H1 (cell line): ENCODE results near the gene ARHGEF6. TPM values are rescaled to one million over a fixed set of nuclear protein-coding genes. Genes with fewer than 3 reads are reported as not detected.

ENCODE experiments used
- CTCF ChIA-PET: fragments of 300-600 bp; sonication (Branson Sonifier 250); formaldehyde crosslinking; loops from one replicate; lab custom pipeline; 2021; ENCODE audit not compliant: partially characterized antibody; lab: Charles Lee
- POLR2A ChIA-PET: fragments of 300-600 bp; sonication (Branson Sonifier 250); formaldehyde crosslinking; loops from one replicate; lab custom pipeline; 2021; ENCODE audit warnings: inconsistent platforms; ENCODE audit not compliant: partially characterized antibody; lab: Charles Lee
- DNase-seq, 2 experiments: peaks; one replicate each; pipeline versions ENCODE4 v3.0.0 to v3.0.0-alpha.2; 2010 to 2022; ENCODE audit warnings: low spot score in 2 of 2, low read depth in 1 of 2, mixed read lengths in 1 of 2
- FAIRE-seq: peaks from 2 replicates; lab custom pipeline; 2011; peaks lifted over from hg19 to GRCh38; lab: Jason Lieb, UNC
- H2AFZ ChIP-seq: 2 replicates; pipeline ENCODE4 v1.8.1; 2012; ENCODE audit warnings: low read length, inconsistent platforms
- H2AK5ac ChIP-seq: 2 replicates; pipeline ENCODE4 v1.6.1; 2013; ENCODE audit warnings: low read depth, low read length
- H2BK120ac ChIP-seq: replicated peaks from 2 replicates; pipeline ENCODE3; 2013; ENCODE audit warnings: low read depth, low read length, inconsistent platforms
- H2BK12ac ChIP-seq: 2 replicates; pipeline ENCODE4 v1.6.1; 2013; ENCODE audit warnings: low read depth, low read length
- H2BK15ac ChIP-seq: 2 replicates; pipeline ENCODE4 v1.6.1; 2013; ENCODE audit warnings: low read length
- H2BK20ac ChIP-seq: 2 replicates; pipeline ENCODE4 v1.6.1; 2013; ENCODE audit warnings: low read length
- H2BK5ac ChIP-seq: 2 replicates; pipeline ENCODE4 v1.6.1; 2013; ENCODE audit warnings: low read depth, low read length
- H3K14ac ChIP-seq: 2 replicates; pipeline ENCODE4 v1.6.1; 2013; ENCODE audit warnings: inconsistent platforms; ENCODE audit not compliant: insufficient read length
- H3K18ac ChIP-seq: 2 replicates; pipeline ENCODE4 v1.6.1; 2013; ENCODE audit warnings: low read length; ENCODE audit errors: extremely low read depth
- H3K23ac ChIP-seq: 2 replicates; pipeline ENCODE4 v1.6.1; 2013; ENCODE audit warnings: inconsistent platforms; ENCODE audit not compliant: insufficient read length
- H3K23me2 ChIP-seq: 2 replicates; pipeline ENCODE4 v1.6.1; 2013; ENCODE audit warnings: low read depth, low read length
- H3K27ac ChIP-seq: 2 replicates; pipeline ENCODE4 v1.6.1; 2011; ENCODE audit warnings: low read depth, low read length, inconsistent platforms
- H3K27me3 ChIP-seq, 4 experiments: replicated peaks in 1 of 4; 1 replicate in 1 of 4; 2 replicates in 3 of 4; pipeline versions ENCODE4 v1.6.1 to v1.8.1; 2011 to 2013; ENCODE audit warnings: low read length in 3 of 4, mild to moderate bottlenecking in 3 of 4, inconsistent platforms in 2 of 4, mixed read lengths in 2 of 4, moderate library complexity in 1 of 4; ENCODE audit not compliant: control insufficient read depth in 3 of 4, insufficient read depth in 3 of 4; ENCODE audit errors: extremely low read depth in 1 of 4
- H3K36me3 ChIP-seq, 4 experiments: 2 replicates each; pipeline versions ENCODE4 v1.6.1 to v1.8.1; 2011 to 2013; ENCODE audit warnings: mild to moderate bottlenecking in 4 of 4, low read length in 3 of 4, moderate library complexity in 2 of 4, control low read depth in 1 of 4, inconsistent platforms in 1 of 4; ENCODE audit not compliant: insufficient read depth in 4 of 4, control insufficient read depth in 2 of 4
- H3K4ac ChIP-seq: replicated peaks from 2 replicates; pipeline ENCODE3; 2013; ENCODE audit warnings: low read length, low read depth, mixed read lengths, inconsistent platforms; ENCODE audit not compliant: insufficient read length
- H3K4me1 ChIP-seq, 4 experiments: replicated peaks in 1 of 4; 1 replicate in 1 of 4; 2 replicates in 3 of 4; pipeline versions ENCODE4 v1.6.1 to v1.8.1; 2011 to 2013; ENCODE audit warnings: low read length in 3 of 4, inconsistent platforms in 2 of 4, mixed read lengths in 1 of 4; ENCODE audit not compliant: insufficient read depth in 4 of 4, control insufficient read depth in 3 of 4
- H3K4me2 ChIP-seq, 2 experiments: 2 replicates each; pipeline versions ENCODE4 v1.6.1 to v1.8.1; 2011 to 2013; ENCODE audit warnings: low read depth in 2 of 2, low read length in 2 of 2, control low read depth in 1 of 2, inconsistent platforms in 1 of 2, mild to moderate bottlenecking in 1 of 2; ENCODE audit not compliant: insufficient read depth in 1 of 2
- H3K4me3 ChIP-seq, 4 experiments: fragments of 200-600, 300-600 bp in 1 of 4; sonication (generic), shearing (Covaris generic), sonication (Bioruptor Twin) in 1 of 4; 2 replicates each; pipeline versions ENCODE4 v1.5.1 to v1.8.1; 2011 to 2016; ENCODE audit warnings: low read length in 4 of 4, low read depth in 3 of 4, control low read depth in 2 of 4, inconsistent platforms in 2 of 4, mild to moderate bottlenecking in 2 of 4, mixed read lengths in 1 of 4, moderate library complexity in 1 of 4; ENCODE audit not compliant: insufficient read depth in 2 of 4; ENCODE audit errors: extremely low read depth in 1 of 4
- H3K56ac ChIP-seq: replicated peaks from 2 replicates; pipeline ENCODE3; 2013; ENCODE audit warnings: low read depth, mild to moderate bottlenecking, mixed read lengths, low read length, inconsistent platforms; ENCODE audit not compliant: insufficient read length
- H3K79me1 ChIP-seq: 2 replicates; pipeline ENCODE4 v1.6.1; 2013; ENCODE audit warnings: low read depth, low read length, control low read depth
- H3K79me2 ChIP-seq, 2 experiments: 2 replicates each; pipeline versions ENCODE4 v1.6.1 to v1.8.1; 2012 to 2013; ENCODE audit warnings: low read length in 2 of 2, mild to moderate bottlenecking in 2 of 2, inconsistent platforms in 1 of 2; ENCODE audit not compliant: insufficient read depth in 2 of 2, control insufficient read depth in 1 of 2
- H3K9ac ChIP-seq, 4 experiments: replicated peaks in 1 of 4; 1 replicate in 1 of 4; 2 replicates in 3 of 4; pipeline versions ENCODE4 v1.6.1 to v1.8.1; 2011 to 2013; ENCODE audit warnings: low read depth in 3 of 4, low read length in 3 of 4, control low read depth in 2 of 4, mild to moderate bottlenecking in 2 of 4, moderate library complexity in 2 of 4, inconsistent platforms in 1 of 4; ENCODE audit errors: extremely low read depth in 1 of 4
- H3K9me3 ChIP-seq, 2 experiments: 2 replicates each; pipeline versions ENCODE4 v1.6.1 to v1.8.1; 2012 to 2013; ENCODE audit warnings: mild to moderate bottlenecking in 2 of 2, moderate library complexity in 2 of 2, control low read depth in 1 of 2, inconsistent platforms in 1 of 2, low read depth in 1 of 2, low read length in 1 of 2, mixed read lengths in 1 of 2; ENCODE audit not compliant: insufficient read depth in 2 of 2
- H4K20me1 ChIP-seq, 2 experiments: replicated peaks in 1 of 2; 2 replicates each; pipeline versions ENCODE3 to v1.8.1; 2011 to 2013; ENCODE audit warnings: inconsistent platforms in 2 of 2, low read length in 2 of 2, mild to moderate bottlenecking in 1 of 2; ENCODE audit not compliant: insufficient read depth in 2 of 2, control insufficient read depth in 1 of 2
- H4K5ac ChIP-seq: 2 replicates; pipeline ENCODE4 v1.6.1; 2013; ENCODE audit warnings: low read length, low read depth, mixed read lengths, inconsistent platforms; ENCODE audit not compliant: insufficient read length
- H4K8ac ChIP-seq: 2 replicates; pipeline ENCODE4 v1.8.0; 2013; ENCODE audit warnings: mild to moderate bottlenecking, moderate library complexity, low read length, inconsistent platforms; ENCODE audit not compliant: insufficient read depth; ENCODE audit errors: extremely low read depth
- H4K91ac ChIP-seq: replicated peaks from 2 replicates; pipeline ENCODE3; 2013; ENCODE audit warnings: low read length, mixed read lengths, inconsistent platforms; ENCODE audit not compliant: insufficient read length
- BRCA1 ChIP-seq: IDR thresholded peaks from 2 replicates; pipeline ENCODE4 v1.6.1; 2012; ENCODE audit warnings: low read depth, low read length, improper control_type of control experiment
- EGR1 ChIP-seq: IDR thresholded peaks from 2 replicates; pipeline ENCODE4 v1.6.1; 2011; ENCODE audit warnings: low read depth, low read length, borderline replicate concordance
- EP300 ChIP-seq, 2 experiments: IDR thresholded peaks; 1 replicate in 1 of 2; 2 replicates in 1 of 2; pipeline ENCODE4 v1.6.1; 2011 to 2012; ENCODE audit warnings: low read depth in 2 of 2, low read length in 2 of 2, mild to moderate bottlenecking in 2 of 2, borderline replicate concordance in 1 of 2, inconsistent platforms in 1 of 2, moderate library complexity in 1 of 2
- JUND ChIP-seq: IDR thresholded peaks from 2 replicates; pipeline ENCODE4 v1.6.1; 2011; ENCODE audit warnings: mild to moderate bottlenecking, improper control_type of control experiment, low read length
- NRF1 ChIP-seq: IDR thresholded peaks from 2 replicates; pipeline ENCODE4 v1.6.1; 2011; ENCODE audit warnings: mild to moderate bottlenecking, low read depth, low read length, improper control_type of control experiment
- POLR2A ChIP-seq, 2 experiments: IDR thresholded peaks; 1 replicate in 1 of 2; 2 replicates in 1 of 2; pipeline ENCODE4 v1.6.1; 2011; ENCODE audit warnings: low read depth in 2 of 2, low read length in 2 of 2, mild to moderate bottlenecking in 2 of 2; ENCODE audit errors: control extremely low read depth in 1 of 2
- POU5F1 ChIP-seq: IDR thresholded peaks from 2 replicates; pipeline ENCODE4 v1.6.1; 2011; ENCODE audit warnings: low read depth, mild to moderate bottlenecking, low read length, moderate library complexity
- RBBP5 ChIP-seq: IDR thresholded peaks from 2 replicates; pipeline ENCODE4 v1.7.1; 2012; ENCODE audit warnings: low read depth, mild to moderate bottlenecking, inconsistent platforms, low read length, moderate library complexity, borderline replicate concordance
- RXRA ChIP-seq: IDR thresholded peaks from 2 replicates; pipeline ENCODE4 v1.6.1; 2011; ENCODE audit warnings: low read depth, mild to moderate bottlenecking, low read length, moderate library complexity; ENCODE audit not compliant: insufficient read depth
- SIRT6 ChIP-seq: IDR thresholded peaks from one replicate; pipeline ENCODE4 v1.7.1; 2012; ENCODE audit warnings: low read length, inconsistent platforms
- SIX5 ChIP-seq: IDR thresholded peaks from 2 replicates; pipeline ENCODE4 v1.6.1; 2011; ENCODE audit warnings: mild to moderate bottlenecking, low read depth, low read length
- TAF7 ChIP-seq: optimal IDR thresholded peaks from 2 replicates; pipeline ENCODE3; 2011; ENCODE audit warnings: low read depth, mild to moderate bottlenecking, inconsistent platforms, low read length, moderate library complexity, borderline replicate concordance
- TBP ChIP-seq: IDR thresholded peaks from 2 replicates; pipeline ENCODE4 v1.6.1; 2011; ENCODE audit warnings: low read depth, low read length, improper control_type of control experiment
- WGBS, 2 experiments: shearing (Covaris generic) in 1 of 2; methylation state at CpG; one replicate each; pipeline versions ENCODE4 v1.1.6 to v1.1.7; 2013 to 2015; ENCODE audit warnings: low lambda C conversion rate in 2 of 2, mixed read lengths in 2 of 2, inconsistent platforms in 1 of 2, low coverage in 1 of 2, missing lambda C conversion rate in 1 of 2; ENCODE audit not compliant: insufficient replicate concordance in 2 of 2, insufficient coverage in 1 of 2, insufficient read length in 1 of 2; ENCODE audit errors: extremely low coverage in 1 of 2, missing lambda C conversion rate in 1 of 2; 5-methylcytosine and 5-hydroxymethylcytosine counted together
- polyA plus RNA-seq, 7 experiments: library from polyadenylated mRNA; depleted of rRNA in 3 of 7; stranded (reverse) in 5 of 7; unstranded in 2 of 7; fragments of >200 nt in 5 of 7; fragments of 200-250 nt in 2 of 7; gene quantifications; 1 replicate in 5 of 7; 2 replicates in 1 of 7; 4 replicates in 1 of 7; pipeline versions ENCODE4 v1.2.1 to v1.2.3, GENCODE V29; 2011 to 2013; ENCODE audit warnings: missing spikeins in 2 of 7, mixed read lengths in 2 of 7
- total RNA-seq: library from RNA; stranded (reverse); fragmentation: NEBNext Ultra II Directional; extraction: Animal tissue kit (Norgen Biotek cat#: 25700); gene quantifications from 2 replicates; pipeline ENCODE4 v1.2.1, GENCODE V29; 2021

ARHGEF6 gene
- total and polyA plus RNA-seq, 2 of the 8 experiments (the other 6 are each of a cell fraction or from before 2014, with no cell fraction given), result 3.6 to 3.7 TPM

GRCh38 chrX:136635235-136635634 lies 145.5 kb downstream of the ARHGEF6 start:
- Histone ChIP-seq H3K36me3 (no peaks in the 10 kb centered on the region), H3K27ac (no peak overlapping the region), H3K9ac (no peak overlapping the region), H2AK5ac (no peak overlapping the region), H3K27me3 (no peaks in the 10 kb centered on the region), H2BK120ac (peak overlapping the region; percentile 34), H4K91ac (no peak overlapping the region), H2BK15ac (no peak overlapping the region), H4K20me1 (no peaks in the 10 kb centered on the region)
- WGBS, 2 experiments, result 88% methylated on average over 6 of the region's 6 CpGs; no CpG with 5 or more reads in 1 of the 2 experiments
- no peak for DNase-seq
- TF ChIP-seq RBBP5 (no peak), POLR2A (IDR thresholded peaks at IDR 0.05; ENCODE audit: control extremely low read depth in 1 of 2, low read depth in 2 of 2, low read length in 2 of 2) (no peak), TAF7 (no peak), RXRA (no peak), POU5F1 (no peak), JUND (no peak), EP300 (IDR thresholded peaks at IDR 0.05; ENCODE audit: borderline replicate concordance in 1 of 2, low read depth in 2 of 2, low read length in 2 of 2) (no peak), SIRT6 (no peak), EGR1 (no peak), TBP (no peak), NRF1 (no peak), SIX5 (no peak), BRCA1 (no peak)
- TF ChIP-seq, all 59 proteins: peak for 0
- H3K4me3 ChIP-seq, result no peak overlapping the region
- no peaks in the 10 kb centered on the region for H3K79me2 ChIP-seq
- no peaks in the 10 kb centered on the region for H3K79me1 ChIP-seq
- no peak overlapping the region for H4K5ac ChIP-seq
- ChIA-PET POLR2A (no interaction called here), CTCF (interaction anchor here (1.0 kb wide), 1 partner anchor 8 kb away, joined by 3 read pairs; no protein-coding TSS in a partner anchor)
- no peak overlapping the region for H2BK20ac ChIP-seq
- no peak overlapping the region for H3K4me2 ChIP-seq
- H3K18ac ChIP-seq, result no peak overlapping the region
- H2AFZ ChIP-seq, result no peak overlapping the region
- no peak overlapping the region for H3K56ac ChIP-seq
- no peak overlapping the region for H2BK5ac ChIP-seq
- no peak overlapping the region for H3K4ac ChIP-seq
- no peak overlapping the region for H3K23ac ChIP-seq
- no peak overlapping the region for H2BK12ac ChIP-seq
- H3K23me2 ChIP-seq, result no peaks in the 10 kb centered on the region
- no peaks in the 10 kb centered on the region for H3K9me3 ChIP-seq
- H4K8ac ChIP-seq, result no peak overlapping the region
- H3K4me1 ChIP-seq, result peaks cover 0 to 8% (median 4%) of the 10 kb centered on the region in 4 experiments; a peak in 5 of 7 replicates
- FAIRE-seq, result no peak
- no peak overlapping the region for H3K14ac ChIP-seq
